SKM-1 (cell line): ENCODE results near the gene ITGA5.

ENCODE experiments used
- DNase-seq: peaks from one replicate; lab custom pipeline; 2025; ENCODE audit not compliant: unreplicated experiment; lab: John Stamatoyannopoulos, UW

ITGA5 gene

DNA sequence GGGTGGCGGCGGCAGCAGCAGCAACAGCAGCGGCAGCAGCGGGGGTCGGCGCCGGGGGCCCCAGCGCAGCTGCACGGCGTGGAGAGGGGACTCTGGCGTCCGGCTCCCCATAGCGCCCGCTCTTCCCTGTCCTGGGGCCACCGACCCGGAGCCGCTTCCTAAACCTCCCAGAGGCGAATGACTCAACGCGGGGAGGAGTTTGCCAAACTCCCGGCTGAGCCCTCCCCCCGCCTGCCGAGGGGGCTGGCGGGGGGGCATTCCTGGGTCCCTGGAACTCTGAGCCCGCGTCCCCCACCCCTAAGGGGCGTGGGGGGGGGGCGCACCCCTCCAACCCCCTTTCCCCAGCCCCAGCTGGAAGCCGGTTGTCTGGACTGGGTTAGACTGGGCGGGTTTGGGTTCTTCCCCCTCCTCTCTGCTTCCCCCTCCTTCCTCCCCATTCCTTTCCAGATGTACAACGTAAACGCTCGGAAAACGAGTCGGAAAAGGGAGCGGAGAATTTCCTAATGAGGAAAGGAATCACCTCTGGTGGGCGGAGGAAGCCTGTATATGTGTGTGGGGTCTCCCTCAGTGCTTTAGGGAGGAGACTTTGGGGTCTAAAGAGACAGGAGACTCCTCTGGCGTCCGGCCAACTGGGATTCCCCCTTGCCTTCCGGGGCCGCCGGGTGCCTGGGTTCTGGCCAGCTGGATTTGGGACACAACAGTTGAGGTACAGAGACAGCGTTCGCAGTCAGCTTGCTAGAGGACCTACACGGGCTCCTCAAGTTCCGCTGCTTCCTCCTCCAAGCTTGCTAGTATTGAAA, at the start of gene ITGA5:
Gene ITGA5, minus strand, starts transcription at position 179 of the 800 bp plus-strand sequence. Its CDS starts 68 bp downstream, at position 111.
- no peak for DNase-seq

DNA sequence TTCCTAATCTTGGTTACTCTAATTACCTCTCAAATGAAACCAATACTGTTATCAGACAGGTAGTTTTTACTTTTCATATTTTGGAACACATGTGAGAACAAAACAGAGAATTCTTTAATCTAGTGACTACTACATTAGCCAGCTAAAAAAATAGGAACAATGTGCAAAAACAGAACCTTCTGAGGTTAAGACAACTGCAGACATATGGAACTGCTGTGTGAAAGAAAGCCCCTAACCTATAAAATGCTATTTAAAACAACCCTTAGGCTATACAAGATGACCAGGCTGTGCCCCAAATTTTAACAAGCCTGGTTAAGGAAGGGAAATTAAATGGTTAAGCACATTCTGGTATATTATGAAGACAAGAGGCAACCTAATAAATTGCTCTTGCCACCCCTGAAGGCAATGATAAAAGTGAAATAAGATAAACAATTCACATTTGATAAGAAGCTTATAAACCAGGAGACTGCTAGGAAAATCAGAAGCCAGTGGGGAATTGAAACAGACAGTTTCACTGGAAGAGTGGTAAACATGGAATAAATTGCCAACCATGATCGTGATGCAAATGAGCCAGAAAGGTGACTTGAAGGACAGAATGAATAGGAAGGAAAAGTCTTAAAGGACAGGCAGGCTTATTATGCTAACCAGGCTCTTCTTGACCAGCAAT, 46.9 kb upstream of the ITGA5 start:
- DNase-seq, result no peak

DNA sequence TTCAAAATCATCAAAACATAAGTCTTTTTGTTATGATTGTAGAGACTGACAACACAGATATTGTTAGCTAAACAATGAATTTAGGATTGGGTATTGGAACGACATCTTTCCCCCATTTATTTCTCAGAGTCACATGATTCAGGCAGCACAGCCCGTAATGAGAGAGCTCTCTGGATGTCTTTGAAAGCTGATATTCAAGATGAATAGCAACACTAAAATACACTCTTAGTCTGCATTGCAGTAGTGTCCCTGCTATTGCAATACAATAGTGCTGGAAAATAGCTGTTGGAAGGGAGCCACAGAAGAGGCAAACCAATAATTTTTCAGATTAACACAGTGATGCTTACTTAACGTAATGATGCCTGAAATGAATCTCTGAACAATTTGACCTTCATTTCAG, 44.4 kb upstream of the ITGA5 start:
- DNase-seq, result no peak

DNA sequence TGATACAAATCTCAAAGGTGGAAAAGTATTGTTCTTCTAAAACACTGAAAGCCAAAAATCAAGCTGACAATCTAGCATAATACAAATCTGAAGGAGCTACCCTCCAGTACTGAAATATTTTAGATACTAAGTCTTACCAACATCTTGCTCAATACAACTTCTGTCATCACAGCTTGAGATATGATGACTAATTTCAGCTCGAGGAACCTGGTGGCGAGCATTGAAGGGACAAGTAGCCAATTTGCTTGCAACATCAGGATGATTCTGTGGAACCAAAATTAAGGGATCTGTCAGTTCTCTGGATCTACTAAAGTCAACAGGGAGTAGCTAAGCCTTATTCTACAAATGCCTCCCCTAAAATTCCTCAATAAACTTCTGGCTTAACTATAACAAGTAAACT, 44.0 kb upstream of the ITGA5 start:
- no peak for DNase-seq

DNA sequence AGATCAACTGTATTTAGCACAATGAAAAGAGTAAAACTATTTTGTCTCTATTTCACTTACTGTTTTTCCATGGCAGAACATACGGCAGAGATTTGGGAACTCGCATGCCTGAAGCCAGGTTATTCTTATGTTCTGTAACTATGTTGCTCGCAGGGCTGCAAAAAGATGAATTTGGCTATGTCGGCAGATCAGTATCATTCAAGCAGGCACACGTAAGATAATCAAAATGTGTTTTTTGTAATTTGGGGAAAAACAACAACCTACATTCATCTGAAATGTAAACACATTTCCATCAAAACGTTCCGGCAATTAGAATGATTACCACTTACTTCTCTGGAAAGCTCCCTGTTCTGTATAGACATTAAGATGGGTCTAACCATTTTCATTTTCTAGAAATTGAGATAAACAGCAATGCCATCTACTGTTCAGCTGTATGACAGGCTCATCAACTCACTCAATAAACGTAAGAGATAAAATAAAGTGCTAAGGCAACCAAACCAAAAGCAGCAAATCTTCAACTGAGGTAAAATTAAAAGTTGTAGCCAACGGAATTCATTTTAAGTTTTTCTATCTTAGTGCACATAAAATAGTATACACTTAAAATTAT, 41.4 kb upstream of the ITGA5 start:
- DNase-seq, result no peak

DNA sequence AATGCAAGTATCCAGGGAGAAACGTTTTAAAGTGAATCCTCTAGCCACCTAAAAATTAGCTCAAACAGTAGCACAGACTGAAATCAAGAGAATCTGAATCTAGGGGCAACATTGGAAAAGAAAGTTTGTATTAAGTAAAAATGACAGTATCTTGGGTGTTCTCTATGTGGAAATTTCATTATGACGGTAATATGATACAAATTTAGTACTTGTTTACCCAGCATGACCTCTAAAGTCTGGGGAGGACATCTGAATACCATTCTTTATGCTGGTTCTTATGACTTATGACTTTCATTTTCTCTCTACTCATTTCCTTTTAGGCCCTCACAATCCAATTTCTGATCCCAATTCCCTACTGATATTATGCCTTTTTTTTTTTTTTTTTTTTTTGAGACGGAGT, 40.3 kb upstream of the ITGA5 start:
- no peak for DNase-seq

DNA sequence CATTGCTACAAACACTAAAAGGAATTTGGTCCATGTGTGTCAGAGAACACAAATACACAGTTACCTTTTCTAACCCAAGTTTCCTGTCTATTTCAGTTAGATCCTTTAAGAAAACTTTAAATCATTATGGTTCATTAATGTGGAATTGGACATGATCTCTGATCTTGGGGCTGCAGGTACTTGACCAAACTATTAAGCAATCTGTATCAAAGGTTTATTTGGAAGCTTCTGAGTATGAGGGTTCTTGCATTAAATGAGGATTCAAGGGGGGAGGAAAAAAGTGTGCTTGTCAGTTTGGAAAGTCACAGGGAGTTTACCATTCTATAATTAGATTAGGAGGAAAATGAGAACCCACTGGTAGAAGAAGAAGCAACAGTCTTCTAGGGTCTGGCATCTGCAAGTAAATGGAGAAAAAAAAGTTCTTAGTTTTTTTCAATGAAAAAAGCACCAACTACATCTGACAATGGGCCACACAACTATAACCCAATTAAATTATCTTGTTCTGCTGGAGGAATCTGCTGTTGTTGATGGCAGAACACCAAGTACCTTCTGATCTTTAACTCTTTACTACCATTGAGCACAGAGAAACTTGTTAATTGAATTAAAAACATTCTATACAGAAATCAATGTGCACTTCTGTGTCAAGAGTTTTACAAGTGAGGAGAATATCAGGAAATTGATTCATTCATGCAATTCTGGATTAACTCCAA, 36.8 kb upstream of the ITGA5 start:
- DNase-seq, result no peak

DNA sequence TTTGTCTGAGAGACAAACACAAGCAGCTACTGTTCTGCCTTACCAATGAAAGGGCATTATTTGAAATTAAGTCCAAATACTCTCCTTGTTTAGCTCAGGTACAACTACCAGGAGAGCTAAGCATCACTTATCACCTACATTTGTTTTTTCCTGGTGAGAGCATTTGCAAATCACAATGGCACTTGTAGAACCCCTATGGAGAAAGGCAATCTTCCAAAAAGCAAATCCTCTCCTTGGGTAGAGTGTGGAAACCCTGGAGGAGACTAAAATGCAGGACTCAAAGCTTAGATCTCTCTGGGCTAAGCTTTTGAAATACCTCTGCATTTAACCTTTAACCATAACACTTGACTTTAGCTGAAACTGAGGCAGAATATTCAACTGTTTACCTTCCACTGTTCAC, 33.6 kb upstream of the ITGA5 start:
- no peak for DNase-seq

DNA sequence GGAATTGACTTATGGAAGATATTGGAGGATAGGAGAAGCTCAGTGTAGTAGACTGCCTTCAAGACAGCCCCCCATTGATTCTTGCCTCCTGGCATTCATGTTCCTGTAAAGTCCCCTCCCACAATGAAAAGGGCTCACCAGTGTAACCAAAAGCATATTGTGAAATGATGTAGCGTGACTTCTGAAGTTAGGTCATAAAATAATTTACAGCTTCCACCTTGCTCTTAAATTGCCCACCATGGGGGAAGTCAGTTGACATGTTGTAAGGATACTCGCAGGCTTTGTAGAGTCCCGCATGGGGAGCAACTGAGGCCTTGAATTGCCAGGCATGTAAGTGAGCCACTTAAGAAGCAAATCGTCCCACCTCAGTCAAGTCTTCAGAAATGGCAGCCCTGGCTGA, 29.3 kb upstream of the ITGA5 start:
- DNase-seq, result no peak

DNA sequence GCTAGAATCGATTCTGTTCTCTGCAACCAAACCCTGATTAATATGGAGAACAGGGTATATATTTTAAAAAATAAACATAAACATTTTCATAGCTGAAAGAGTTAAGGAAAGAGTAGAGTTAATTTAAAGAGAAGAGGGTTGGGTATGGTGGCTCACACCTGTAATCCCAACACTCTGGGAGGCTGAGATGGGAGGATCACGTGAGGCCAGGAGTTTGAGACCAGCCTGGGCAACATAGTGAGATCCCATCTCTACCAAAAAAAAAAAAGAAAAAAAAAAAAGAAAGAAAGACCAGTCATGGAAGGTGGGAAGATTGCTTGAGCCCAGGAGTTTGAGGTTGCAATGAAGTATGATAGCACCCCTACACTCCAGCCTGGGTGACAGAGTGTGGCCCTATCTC, 28.9 kb upstream of the ITGA5 start:
- DNase-seq, result no peak

DNA sequence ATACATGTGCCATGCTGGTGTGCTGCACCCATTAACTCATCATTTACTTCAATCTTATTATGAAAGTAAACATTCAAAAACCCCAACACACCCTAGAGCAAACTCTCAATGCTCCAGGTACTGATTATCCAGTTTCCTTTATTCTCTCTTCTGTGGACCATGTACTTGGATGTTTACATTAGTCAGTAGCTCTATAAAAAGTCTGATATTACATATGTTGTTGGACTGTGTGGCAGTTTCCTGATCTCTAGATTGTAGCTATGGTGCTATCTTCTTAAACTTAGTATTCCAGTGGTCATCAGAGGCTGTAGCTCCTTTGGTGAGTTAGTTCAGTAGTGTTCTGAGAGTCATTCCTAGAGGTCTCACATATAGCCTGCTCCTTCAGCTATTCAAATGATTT, 25.1 kb upstream of the ITGA5 start:
- no peak for DNase-seq

DNA sequence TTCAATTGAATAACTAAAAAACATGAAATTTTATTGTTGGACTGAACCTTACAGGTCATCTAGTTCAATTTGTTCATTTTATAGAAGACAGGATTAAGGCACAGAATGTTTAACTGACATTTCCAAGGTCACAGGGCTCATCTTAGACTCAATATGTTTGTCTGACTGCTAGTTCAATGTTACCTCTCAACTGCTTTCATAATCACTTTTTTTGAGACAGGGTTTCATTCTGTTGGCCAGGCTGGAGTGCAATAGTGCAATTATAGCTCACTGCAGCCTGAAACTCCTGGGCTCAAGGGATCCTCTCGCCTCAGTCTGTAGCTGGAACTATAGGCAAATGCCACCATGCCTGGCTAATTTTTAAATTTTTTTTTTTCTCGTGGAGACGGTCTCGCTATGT, 24.4 kb upstream of the ITGA5 start:
- DNase-seq, result no peak

DNA sequence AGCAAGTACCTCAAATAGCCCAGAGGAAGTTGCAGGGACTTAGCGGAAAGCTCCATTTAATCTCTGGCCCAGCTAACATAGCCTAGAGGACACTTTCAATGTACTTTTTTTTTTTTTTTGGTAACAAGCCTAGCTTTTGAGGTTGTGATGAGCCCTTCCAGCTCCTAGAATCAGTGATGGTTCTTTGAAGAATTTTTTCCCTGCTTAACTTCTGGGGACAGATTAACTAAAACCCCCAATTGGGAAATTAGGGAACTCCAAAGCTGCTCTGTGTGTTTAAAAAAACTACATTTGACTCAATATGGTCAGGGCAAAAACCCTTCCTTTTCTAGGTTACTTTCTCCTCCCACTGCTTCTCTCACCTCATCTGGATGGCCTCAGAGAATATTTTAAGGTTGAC, 23.9 kb upstream of the ITGA5 start:
- no peak for DNase-seq

DNA sequence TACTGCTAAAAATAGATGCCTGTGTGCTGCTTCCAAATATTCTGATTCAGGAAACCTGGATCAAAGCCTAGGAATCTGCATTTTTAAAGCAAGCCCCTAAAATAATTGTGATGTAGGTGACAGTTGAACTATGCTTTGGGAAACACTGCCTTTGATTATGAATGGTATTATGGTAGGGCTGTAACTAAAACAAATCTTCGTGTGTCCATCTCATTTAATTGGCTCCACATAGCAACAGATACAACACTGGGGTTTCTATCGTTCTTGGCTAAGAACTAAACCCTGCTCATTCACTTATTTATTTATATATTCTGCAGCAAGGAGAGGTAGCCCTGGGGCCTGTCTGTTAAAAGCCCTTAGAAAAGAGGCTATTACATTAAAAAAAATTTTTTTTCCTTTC, 23.0 kb upstream of the ITGA5 start:
- no peak for DNase-seq

DNA sequence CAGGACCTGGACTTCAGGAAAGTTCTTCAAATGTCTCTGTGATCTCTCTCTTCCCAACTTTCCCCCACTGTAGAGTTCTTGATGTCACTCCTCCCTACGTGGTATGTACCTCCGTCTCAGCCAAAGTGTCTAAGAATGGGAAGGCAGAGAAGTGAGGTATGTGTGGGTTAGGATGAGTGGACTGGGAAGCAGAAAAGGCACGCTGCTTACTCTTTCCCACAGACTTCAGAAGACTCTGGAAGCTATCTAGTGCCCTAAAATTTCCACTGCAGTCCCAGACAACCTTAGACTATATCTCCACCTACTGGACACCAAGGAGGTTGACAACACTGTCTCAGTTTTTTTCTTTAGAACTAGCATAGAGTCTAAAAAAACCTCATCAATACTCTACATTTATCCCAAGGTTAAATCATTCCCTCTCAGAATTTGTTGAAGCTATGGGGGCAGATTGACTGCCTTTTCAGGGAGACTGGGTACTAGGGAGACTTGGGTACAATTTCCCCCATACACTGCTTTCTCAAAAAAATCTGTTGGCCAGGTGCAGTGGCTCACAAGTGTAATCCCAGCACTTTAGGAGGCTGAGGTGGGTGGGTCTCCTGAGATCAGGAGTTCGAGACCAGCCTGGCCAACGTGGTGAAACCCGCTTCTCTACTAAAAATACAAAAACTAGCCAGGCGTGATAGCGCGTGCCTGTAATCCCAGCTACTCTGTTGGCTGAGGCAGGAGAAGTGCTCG, 20.6 kb upstream of the ITGA5 start:
- DNase-seq, result peak; percentile 33

DNA sequence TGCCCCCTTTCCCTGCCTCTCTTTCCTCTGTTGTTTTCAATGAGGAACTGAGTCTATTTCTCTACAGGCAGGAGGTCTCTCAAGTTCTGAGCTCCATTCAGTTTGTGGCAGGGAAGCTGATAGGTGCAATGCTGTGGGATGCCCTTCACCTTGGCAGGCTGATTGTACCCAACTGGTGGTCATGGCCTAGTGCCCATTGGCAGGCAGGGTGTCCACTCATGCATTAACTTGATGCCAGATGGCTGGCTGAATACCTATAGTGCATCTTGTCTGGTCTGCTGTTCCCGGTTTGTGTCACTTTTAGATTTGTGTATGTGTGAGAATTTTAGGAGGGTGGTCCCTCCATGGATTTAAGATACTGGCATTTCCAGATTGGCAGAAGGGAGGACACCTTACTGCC, 20.0 kb upstream of the ITGA5 start:
- DNase-seq, result no peak

DNA sequence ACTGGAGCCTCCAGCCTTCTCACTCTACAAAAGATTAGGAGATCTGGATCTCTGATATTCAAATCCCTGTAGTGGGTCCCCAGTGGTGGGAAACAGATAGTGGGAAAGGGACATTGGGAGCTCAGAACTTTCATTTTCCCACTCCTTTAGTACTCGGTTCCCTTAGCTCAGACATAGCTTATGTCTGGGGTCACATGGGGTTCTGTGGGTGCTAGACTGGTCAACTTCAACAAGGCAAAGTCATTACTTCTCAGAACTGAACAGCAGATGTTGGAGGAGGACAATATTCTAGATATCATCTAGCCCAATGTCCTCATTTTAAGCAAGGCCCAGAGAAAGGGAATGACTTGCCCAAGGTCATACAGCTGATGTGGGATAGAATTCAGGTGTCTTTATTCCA, 19.5 kb upstream of the ITGA5 start:
- DNase-seq, result no peak

DNA sequence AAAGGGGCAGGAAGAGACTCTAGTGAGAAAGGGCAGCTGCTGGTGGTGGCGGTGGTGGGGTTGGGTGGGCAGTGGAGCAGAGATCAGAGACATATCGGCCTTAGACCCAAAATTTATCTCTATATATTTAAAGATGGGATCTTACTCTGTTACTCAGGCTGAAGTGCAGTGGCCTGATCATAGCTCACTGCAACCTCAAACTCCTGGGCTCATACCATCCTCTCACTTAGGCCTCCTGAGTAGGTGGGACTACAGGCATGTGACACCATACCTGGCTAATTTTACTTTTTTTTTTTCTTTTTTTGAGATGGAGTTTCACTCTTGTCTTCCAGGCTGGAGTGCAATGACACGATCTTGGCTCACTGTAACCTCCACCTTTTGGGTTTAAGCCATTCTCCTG, 18.6 kb upstream of the ITGA5 start:
- DNase-seq, result no peak

DNA sequence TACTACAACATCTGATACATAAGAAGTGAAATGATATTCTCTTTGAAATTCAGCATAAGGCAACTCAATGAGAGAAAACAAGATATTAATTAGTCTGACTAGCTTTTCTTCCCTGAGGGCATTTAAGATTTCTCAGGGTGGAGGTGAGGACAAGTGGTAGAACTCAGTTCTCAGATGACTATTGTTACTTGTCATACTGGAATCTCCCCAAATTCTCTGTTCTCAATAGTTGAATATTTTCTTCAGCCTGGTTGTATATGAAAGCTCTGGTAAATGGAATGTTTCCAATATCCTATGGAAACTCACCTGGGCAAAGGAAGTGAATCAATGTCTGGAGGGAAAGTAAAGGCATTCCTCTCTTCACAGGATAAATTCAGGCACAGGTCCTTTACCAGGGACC, 18.2 kb upstream of the ITGA5 start:
- no peak for DNase-seq

DNA sequence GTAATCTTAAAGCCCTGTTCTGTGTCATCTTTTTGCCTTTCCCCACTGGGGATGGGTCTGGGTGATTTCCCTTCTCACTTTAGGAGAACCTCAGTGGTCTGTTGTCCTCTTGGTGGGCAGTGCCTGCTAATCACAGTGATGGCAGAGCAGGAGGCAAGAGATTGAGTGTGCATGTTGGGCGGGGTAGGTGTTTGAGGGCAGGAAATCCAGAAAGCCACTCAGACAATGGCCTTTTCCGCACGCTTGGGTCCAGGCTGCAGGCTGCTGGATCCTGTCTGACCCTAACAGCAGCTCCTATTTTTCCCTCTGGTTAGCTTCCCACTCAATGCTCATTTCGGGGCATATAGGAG, 13.7 kb upstream of the ITGA5 start:
- DNase-seq, result no peak
